Small intestine (tissue), 7 donors: ENCODE measurements around the gene HNRNPC. TPM values are rescaled to one million over a fixed set of nuclear protein-coding genes. Genes with fewer than 3 reads are reported as not detected.

Source experiments
- DNase-seq, 2 donors: peaks; one replicate each; pipeline versions ENCODE4 v3.0.0 to v3.0.0-alpha.2; 2013
- FAIRE-seq: peaks from 2 replicates; lab custom pipeline; 2012; peaks lifted over from hg19 to GRCh38; lab: Jason Lieb, UNC
- H3K27ac ChIP-seq, 3 donors: one replicate each; pipeline ENCODE4 v1.5.1; 2013; ENCODE audit warnings: low read length in 2 of 3, mild to moderate bottlenecking in 2 of 3, control low read depth in 1 of 3, inconsistent platforms in 1 of 3, low read depth in 1 of 3, moderate library complexity in 1 of 3
- H3K27me3 ChIP-seq, 3 donors: one replicate each; pipeline ENCODE4 v1.6.1; 2013; ENCODE audit warnings: low read length in 3 of 3, inconsistent platforms in 1 of 3; ENCODE audit not compliant: control insufficient read depth in 3 of 3, insufficient read depth in 3 of 3
- H3K36me3 ChIP-seq, 3 donors: one replicate each; pipeline ENCODE4 v1.6.1; 2013; ENCODE audit warnings: low read length in 3 of 3, inconsistent platforms in 1 of 3, low read depth in 1 of 3, mild to moderate bottlenecking in 1 of 3, moderate library complexity in 1 of 3; ENCODE audit not compliant: control insufficient read depth in 3 of 3, insufficient read depth in 2 of 3
- H3K4me1 ChIP-seq, 3 donors: one replicate each; pipeline ENCODE4 v1.6.1; 2013; ENCODE audit warnings: low read length in 2 of 3, inconsistent platforms in 1 of 3, low read depth in 1 of 3, mild to moderate bottlenecking in 1 of 3, moderate library complexity in 1 of 3; ENCODE audit not compliant: control insufficient read depth in 3 of 3, insufficient read depth in 2 of 3
- H3K4me3 ChIP-seq, 3 donors: one replicate each; pipeline ENCODE4 v1.5.1; 2013; ENCODE audit warnings: low read length in 3 of 3, control low read depth in 1 of 3, inconsistent platforms in 1 of 3, low read depth in 1 of 3, mild to moderate bottlenecking in 1 of 3, moderate library complexity in 1 of 3
- H3K9me3 ChIP-seq, 2 donors: one replicate each; pipeline ENCODE4 v1.6.1; 2013; ENCODE audit warnings: low read depth in 1 of 2, low read length in 1 of 2; ENCODE audit not compliant: control insufficient read depth in 2 of 2, insufficient read depth in 1 of 2
- WGBS, 3 donors: extraction: QIAGEN DNeasy Blood & Tissue Kit; methylation state at CpG; one replicate each; pipeline ENCODE4 v1.1.7; 2013; 5-methylcytosine and 5-hydroxymethylcytosine counted together
- polyA plus RNA-seq, 4 donors: library from polyadenylated mRNA; stranded (reverse) in 3 of 4; unstranded in 1 of 4; fragments of 200-250 nt in 3 of 4; fragments of 120-200 nt in 1 of 4; gene quantifications; one replicate each; pipeline versions ENCODE4 v1.2.1 to v1.2.3, GENCODE V29; 2013
- donor health status: healthy with polysubstance abuse.
- donor health status: control.
- donor health status: control.
- donor health status: Bipolar disorder and iron deficiency.
- donor health status: healthy.

The HNRNPC gene
- polyA plus RNA-seq, 4 donors = 325 to 716 (median 510) TPM

- 87 to 90% (median 89%) methylated on average over 8 of the region's 8 CpGs for WGBS, 3 donors
- H3K36me3 ChIP-seq = peaks cover 8 to 58% (median 12%) of the 10 kb centered on the region in 3 donors
- no peak overlapping the region for H3K4me3 ChIP-seq
- no peaks in the 10 kb centered on the region for H3K27me3 ChIP-seq
- no peak overlapping the region for H3K27ac ChIP-seq
- H3K9me3 ChIP-seq = no peaks in the 10 kb centered on the region
- peaks cover 0 to 3% (median 0%) of the 10 kb centered on the region in 3 donors for H3K4me1 ChIP-seq
- DNase-seq = no peak
- FAIRE-seq = no peak
These were observed 20.4 kb downstream of the HNRNPC start for GRCh38 chr14:21248739-21249411.

- peaks cover 9 to 54% (median 11%) of the 10 kb centered on the region in 3 donors for H3K36me3 ChIP-seq
- WGBS, 3 donors = 93 to 95% (median 94%) methylated on average over 1 of the region's 1 CpG
- no peak for FAIRE-seq
These were observed 20.9 kb downstream of the HNRNPC start for GRCh38 chr14:21248338-21248737.

DNA sequence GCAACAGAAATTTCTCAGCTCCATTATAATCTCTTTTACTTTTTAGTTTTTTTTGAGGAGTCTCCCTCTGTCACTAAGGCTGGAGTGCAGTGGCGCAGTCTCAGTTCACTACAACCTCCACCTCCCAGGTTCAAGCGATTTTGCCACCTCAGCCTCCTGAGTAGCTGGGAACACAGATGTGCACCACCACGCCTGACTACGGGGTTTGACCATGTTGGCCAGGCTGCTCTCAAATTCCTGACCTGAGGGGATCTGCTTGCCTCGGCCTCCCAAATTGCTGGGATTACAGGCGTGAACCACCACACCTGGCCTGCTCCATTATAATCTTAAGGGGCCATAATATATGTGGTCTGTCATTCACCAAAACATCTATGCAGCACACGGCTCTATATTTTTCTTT lies 23.4 kb downstream of the HNRNPC start:
- peaks cover 5 to 47% (median 8%) of the 10 kb centered on the region in 3 donors for H3K36me3 ChIP-seq
- DNase-seq (no peak), FAIRE-seq (no peak)
- WGBS, 3 donors = 88 to 96% (median 93%) methylated on average over 7 of the region's 7 CpGs
- no peak overlapping the region for H3K27ac ChIP-seq
- peaks cover 0 to 3% (median 0%) of the 10 kb centered on the region in 3 donors for H3K4me1 ChIP-seq
- no peaks in the 10 kb centered on the region for H3K9me3 ChIP-seq
- H3K27me3 ChIP-seq = no peaks in the 10 kb centered on the region
- H3K4me3 ChIP-seq = no peak overlapping the region

More at GRCh38 chr14:21248338-21248737, 20.9 kb downstream of the HNRNPC start:
- no peaks in the 10 kb centered on the region for H3K9me3 ChIP-seq
- no peak for DNase-seq
- no peak overlapping the region for H3K4me3 ChIP-seq
- H3K27ac ChIP-seq = no peak overlapping the region
- peaks cover 0 to 3% (median 0%) of the 10 kb centered on the region in 3 donors for H3K4me1 ChIP-seq
- no peaks in the 10 kb centered on the region for H3K27me3 ChIP-seq

DNA sequence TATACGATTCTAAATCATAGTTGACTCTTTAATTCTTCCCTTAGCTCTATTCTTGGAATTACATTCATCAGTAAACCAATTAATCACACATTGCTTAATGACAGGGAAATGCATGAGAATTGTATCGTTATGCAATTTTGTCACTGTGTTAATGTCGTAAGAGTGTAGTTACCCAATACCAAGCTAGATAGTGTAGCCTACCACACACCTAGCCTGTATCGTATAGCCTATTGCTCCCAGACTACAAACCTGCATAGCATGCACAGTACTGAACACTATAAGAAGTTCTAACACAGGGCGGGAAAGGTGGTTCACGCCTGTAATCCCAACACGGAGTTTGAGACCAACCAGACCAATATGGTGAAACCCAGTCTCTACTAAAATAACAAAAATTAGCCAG lies 24.7 kb downstream of the HNRNPC start:
- H3K9me3 ChIP-seq = no peaks in the 10 kb centered on the region
- H3K27me3 ChIP-seq = no peaks in the 10 kb centered on the region
- H3K27ac ChIP-seq = no peak overlapping the region
- 78 to 86% (median 80%) methylated on average over 7 of the region's 7 CpGs for WGBS, 3 donors
- H3K4me3 ChIP-seq = no peak overlapping the region
- peaks cover 1 to 45% (median 5%) of the 10 kb centered on the region in 3 donors for H3K36me3 ChIP-seq
- no peak for FAIRE-seq
- peak in 1 of 2 donors; percentile 30 for DNase-seq
- peaks cover 0 to 3% (median 0%) of the 10 kb centered on the region in 3 donors for H3K4me1 ChIP-seq

GRCh38 chr14:21241218-21241819 lies 27.9 kb downstream of the HNRNPC start:
- peak in 1 of 2 donors; percentile 28 for DNase-seq
- H3K4me1 ChIP-seq = peaks cover 0 to under 1% (median 0%) of the 10 kb centered on the region in 3 donors
- H3K27ac ChIP-seq = no peak overlapping the region
- no peaks in the 10 kb centered on the region for H3K9me3 ChIP-seq
- H3K27me3 ChIP-seq = no peaks in the 10 kb centered on the region
- 75 to 89% (median 77%) methylated on average over 1 of the region's 1 CpG for WGBS, 3 donors
- no peak for FAIRE-seq
- no peak overlapping the region for H3K4me3 ChIP-seq
- peaks cover 1 to 45% (median 5%) of the 10 kb centered on the region in 3 donors for H3K36me3 ChIP-seq

GRCh38 chr14:21240417-21240816 lies 28.8 kb downstream of the HNRNPC start:
- DNase-seq = no peak
- WGBS, 3 donors = 64 to 72% (median 64%) methylated on average over 2 of the region's 2 CpGs
- H3K36me3 ChIP-seq = peaks cover 3 to 39% (median 3%) of the 10 kb centered on the region in 3 donors
- H3K9me3 ChIP-seq = no peaks in the 10 kb centered on the region
- no peak overlapping the region for H3K4me3 ChIP-seq
- H3K4me1 ChIP-seq = no peaks in the 10 kb centered on the region
- no peak for FAIRE-seq
- H3K27me3 ChIP-seq = no peaks in the 10 kb centered on the region
- H3K27ac ChIP-seq = no peak overlapping the region

DNA sequence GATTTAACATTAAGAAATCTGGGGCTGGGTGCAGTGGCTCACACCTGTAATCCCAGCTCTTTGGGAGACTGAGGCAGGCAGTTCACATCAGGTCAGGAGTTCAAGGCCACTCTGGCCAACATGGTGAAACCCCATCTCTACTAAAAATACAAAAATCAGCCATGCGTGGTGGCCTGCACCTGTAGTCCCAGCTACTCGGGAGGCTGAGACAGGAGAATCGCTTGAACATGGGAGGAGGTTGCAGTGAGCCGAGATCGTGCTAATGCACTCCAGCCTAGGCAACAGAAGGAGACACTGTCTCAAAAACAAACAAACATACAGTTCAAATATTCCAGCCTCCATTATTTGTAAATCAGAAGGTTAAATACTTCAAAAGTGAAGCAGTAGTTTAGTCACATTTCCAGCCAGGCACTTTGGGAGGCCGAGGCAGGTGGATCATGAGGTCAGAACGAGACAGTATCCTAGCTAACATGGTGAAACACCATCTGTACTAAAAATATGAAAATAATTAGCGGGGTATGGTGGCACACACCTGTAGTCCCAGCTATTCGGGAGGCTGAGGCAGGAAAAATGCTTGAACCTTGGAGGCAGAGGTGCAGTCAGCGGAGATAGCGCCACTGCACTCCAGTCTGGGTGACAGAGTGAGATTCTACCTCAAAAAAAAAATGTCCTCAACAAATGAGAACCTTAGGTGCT lies 30.3 kb downstream of the HNRNPC start:
- Histone ChIP-seq H3K27me3 (no peaks in the 10 kb centered on the region), H3K27ac (no peak overlapping the region), H3K4me3 (no peak overlapping the region), H3K36me3 (peaks cover 2 to 29% (median 3%) of the 10 kb centered on the region in 3 donors), H3K4me1 (no peaks in the 10 kb centered on the region), H3K9me3 (no peaks in the 10 kb centered on the region)
- DNase-seq = no peak
- FAIRE-seq = no peak
- 94 to 95% (median 95%) methylated on average over 11 of the region's 11 CpGs for WGBS, 3 donors
